Measurements from ENCODE around the gene INCENP.

The INCENP gene

GRCh38 chr11:62127941-62128770 lies 4.3 kb downstream of the INCENP start:
- DNase-seq (ENCODE audit: extremely low spot score) = no peak
- POLR2A ChIA-PET = no interaction called here
- CTCF ChIA-PET = interaction anchor here (1.3 to 2.2 kb wide), 3 partner anchors 10 to 20 kb away, joined by 3 to 5 read pairs (median 5); no protein-coding TSS in a partner anchor

GRCh38 chr11:62128835-62129234 lies 5.0 kb downstream of the INCENP start:
- ChIA-PET POLR2A (no interaction called here), CTCF (interaction anchor here (2.2 to 3.6 kb wide), 2 partner anchors 10 to 21 kb away, joined by 5 to 18 read pairs; no protein-coding TSS in a partner anchor)
- DNase-seq (ENCODE audit: extremely low spot score) = no peak
- TF ChIP-seq, protein P1, sequence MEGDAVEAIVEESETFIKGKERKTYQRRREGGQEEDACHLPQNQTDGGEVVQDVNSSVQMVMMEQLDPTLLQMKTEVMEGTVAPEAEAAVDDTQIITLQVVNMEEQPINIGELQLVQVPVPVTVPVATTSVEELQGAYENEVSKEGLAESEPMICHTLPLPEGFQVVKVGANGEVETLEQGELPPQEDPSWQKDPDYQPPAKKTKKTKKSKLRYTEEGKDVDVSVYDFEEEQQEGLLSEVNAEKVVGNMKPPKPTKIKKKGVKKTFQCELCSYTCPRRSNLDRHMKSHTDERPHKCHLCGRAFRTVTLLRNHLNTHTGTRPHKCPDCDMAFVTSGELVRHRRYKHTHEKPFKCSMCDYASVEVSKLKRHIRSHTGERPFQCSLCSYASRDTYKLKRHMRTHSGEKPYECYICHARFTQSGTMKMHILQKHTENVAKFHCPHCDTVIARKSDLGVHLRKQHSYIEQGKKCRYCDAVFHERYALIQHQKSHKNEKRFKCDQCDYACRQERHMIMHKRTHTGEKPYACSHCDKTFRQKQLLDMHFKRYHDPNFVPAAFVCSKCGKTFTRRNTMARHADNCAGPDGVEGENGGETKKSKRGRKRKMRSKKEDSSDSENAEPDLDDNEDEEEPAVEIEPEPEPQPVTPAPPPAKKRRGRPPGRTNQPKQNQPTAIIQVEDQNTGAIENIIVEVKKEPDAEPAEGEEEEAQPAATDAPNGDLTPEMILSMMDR (IDR thresholded peaks at IDR 0.05; ENCODE audit: control extremely low read depth, extremely low read depth, low read depth, missing control alignments) = no peak

More at GRCh38 chr11:62127941-62128770, 4.3 kb downstream of the INCENP start:
- TF ChIP-seq, protein P1 (IDR thresholded peaks at IDR 0.05; ENCODE audit: control extremely low read depth, extremely low read depth, low read depth, missing control alignments) = no peak

DNA sequence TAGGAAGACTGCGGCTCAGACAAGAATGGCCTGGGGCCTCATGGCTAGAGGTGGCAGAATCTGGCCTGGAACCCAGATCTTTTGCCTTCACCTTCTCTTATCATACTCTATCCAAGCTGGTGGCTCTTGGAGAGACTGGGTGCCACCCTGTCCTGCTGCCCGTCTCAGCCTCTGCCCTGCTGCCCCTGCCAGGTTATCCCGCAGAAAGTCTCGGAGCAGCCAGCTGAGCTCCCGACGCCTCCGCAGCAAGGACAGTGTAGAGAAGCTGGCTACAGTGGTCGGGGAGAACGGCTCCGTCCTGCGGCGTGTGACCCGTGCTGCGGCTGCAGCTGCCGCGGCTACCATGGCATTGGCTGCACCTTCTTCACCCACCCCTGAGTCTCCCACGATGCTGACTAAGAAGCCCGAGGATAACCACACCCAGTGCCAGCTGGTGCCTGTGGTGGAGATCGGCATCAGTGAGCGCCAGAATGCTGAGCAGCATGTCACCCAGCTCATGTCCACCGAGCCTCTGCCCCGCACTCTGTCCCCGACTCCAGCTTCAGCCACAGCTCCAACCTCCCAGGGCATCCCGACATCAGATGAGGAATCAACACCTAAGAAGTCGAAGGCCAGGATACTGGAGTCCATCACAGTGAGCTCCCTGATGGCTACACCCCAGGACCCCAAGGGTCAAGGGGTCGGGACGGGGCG lies 5.9 kb downstream of the INCENP start:
- TF ChIP-seq, protein P1 (IDR thresholded peaks at IDR 0.05; ENCODE audit: control extremely low read depth, extremely low read depth, low read depth, missing control alignments) = no peak
- ChIA-PET POLR2A (no interaction called here), CTCF (interaction anchor here (1.1 to 3.6 kb wide), 5 partner anchors 9 to 258 kb away, joined by 3 to 18 read pairs (median 5); no protein-coding TSS in a partner anchor)
- no peak for DNase-seq (ENCODE audit: extremely low spot score)

- CTCF ChIA-PET = interaction anchor here (1.1 to 3.6 kb wide), 7 partner anchors 10 to 259 kb away, joined by 3 to 18 read pairs (median 4); no protein-coding TSS in a partner anchor
- POLR2A ChIA-PET = no interaction called here
- no peak for DNase-seq (ENCODE audit: extremely low spot score)
- TF ChIP-seq, protein P1 (IDR thresholded peaks at IDR 0.05; ENCODE audit: control extremely low read depth, extremely low read depth, low read depth, missing control alignments) = no peak
Measured at GRCh38 chr11:62130283-62131169, 6.7 kb downstream of the INCENP start.

GRCh38 chr11:62131170-62131464 lies 7.3 kb downstream of the INCENP start:
- TF ChIP-seq, protein P1 (IDR thresholded peaks at IDR 0.05; ENCODE audit: control extremely low read depth, extremely low read depth, low read depth, missing control alignments) = no peak
- DNase-seq (ENCODE audit: extremely low spot score) = no peak
- ChIA-PET POLR2A (no interaction called here), CTCF (interaction anchor here (1.3 to 3.6 kb wide), 6 partner anchors 9 to 233 kb away, joined by 3 to 18 read pairs (median 4); no protein-coding TSS in a partner anchor)

DNA sequence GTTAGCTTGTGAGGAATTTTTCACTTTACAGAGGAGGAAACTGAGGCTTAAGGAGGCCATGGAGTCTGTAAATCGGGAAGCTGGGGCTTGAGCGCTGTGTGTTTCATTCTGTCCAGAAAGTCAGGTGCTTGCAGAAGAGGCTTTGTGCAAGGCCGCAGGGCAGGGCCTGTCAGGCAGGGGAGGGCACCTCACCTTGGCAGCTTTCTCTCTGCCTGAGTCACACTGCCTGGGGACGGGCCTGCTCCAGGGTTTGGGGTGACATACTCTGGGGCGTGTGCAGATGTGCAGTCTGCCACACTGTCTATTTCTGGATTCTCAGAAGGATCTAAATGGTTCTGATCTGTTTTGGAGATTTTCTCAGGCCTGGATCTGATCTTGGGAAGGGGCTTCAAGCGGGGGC lies 8.4 kb downstream of the INCENP start:
- DNase-seq (ENCODE audit: extremely low spot score) = no peak
- TF ChIP-seq, protein P1 (IDR thresholded peaks at IDR 0.05; ENCODE audit: control extremely low read depth, extremely low read depth, low read depth, missing control alignments) = no peak
- ChIA-PET CTCF (interaction anchor here (1.3 to 3.6 kb wide), 5 partner anchors 24 to 234 kb away, joined by 3 to 18 read pairs (median 5); no protein-coding TSS in a partner anchor), POLR2A (no interaction called here)

All from GM10248 (cell line).